Stimulated activated CD4-positive, alpha-beta T cell treated with anti-CD3 and anti-CD28 coated beads, Interleukin-12 subunit alpha, Interleukin-12 subunit beta, amount 100 ng/mL, for 4 hours (primary cell): ENCODE results near the gene R3HDML.
A peak's percentile ranks its signal among the peaks of the same experiment; 100 is the strongest.
"Not testable (repeated sequence)": the region's sequence is repeated elsewhere in the genome, so short reads cannot be mapped to it uniquely, and the experiment has no call there.

Experiments
- DNase-seq: peaks from one replicate; pipeline ENCODE4 v3.0.0-alpha.2; 2020

R3HDML gene

GRCh38 chr20:44336725-44337380, at the start of gene R3HDML:
Gene R3HDML (plus strand): TSS chr20:44337043. CDS start chr20:44337158, 115 bp downstream.
- DNase-seq = no peak

GRCh38 chr20:44287272-44288097, 49.4 kb upstream of the R3HDML start:
- DNase-seq = no peak

GRCh38 chr20:44288252-44288651, 48.6 kb upstream of the R3HDML start:
- DNase-seq = no peak

GRCh38 chr20:44291754-44292153, 45.1 kb upstream of the R3HDML start:
- no peak for DNase-seq

- DNase-seq = no peak
Measured at GRCh38 chr20:44296011-44296410, 40.8 kb upstream of the R3HDML start.

GRCh38 chr20:44297721-44298120, 39.1 kb upstream of the R3HDML start:
- no peak for DNase-seq

GRCh38 chr20:44299011-44299535, 37.8 kb upstream of the R3HDML start:
- not testable (repeated sequence) for DNase-seq

GRCh38 chr20:44301285-44301684, 35.6 kb upstream of the R3HDML start:
- DNase-seq = no peak

- no peak for DNase-seq
Measured at GRCh38 chr20:44302026-44302669, 34.7 kb upstream of the R3HDML start.

- DNase-seq = no peak
Measured at GRCh38 chr20:44302736-44303135, 34.1 kb upstream of the R3HDML start.

GRCh38 chr20:44304383-44304782, 32.5 kb upstream of the R3HDML start:
- no peak for DNase-seq

- DNase-seq = no peak
Measured at GRCh38 chr20:44306927-44307326, 29.9 kb upstream of the R3HDML start.

- no peak for DNase-seq
Measured at GRCh38 chr20:44309763-44310663, 26.8 kb upstream of the R3HDML start.

- DNase-seq = peak; percentile 99
Measured at GRCh38 chr20:44310664-44311639, 25.9 kb upstream of the R3HDML start, which contains the start of gene FITM2. Gene FITM2 (minus strand): TSS chr20:44311202. CDS start chr20:44311148, 54 bp downstream.

- DNase-seq = no peak
Measured at GRCh38 chr20:44314870-44315269, 22.0 kb upstream of the R3HDML start.

GRCh38 chr20:44319839-44320422, 16.9 kb upstream of the R3HDML start:
- no peak for DNase-seq

- no peak for DNase-seq
Measured at GRCh38 chr20:44324343-44324742, 12.5 kb upstream of the R3HDML start.

- DNase-seq = peak; percentile 39
Measured at GRCh38 chr20:44326391-44327159, 10.3 kb upstream of the R3HDML start.

GRCh38 chr20:44327748-44328147, 9.1 kb upstream of the R3HDML start:
- DNase-seq = not testable (repeated sequence)

GRCh38 chr20:44328428-44328827, 8.4 kb upstream of the R3HDML start:
- no peak for DNase-seq
